Measurements from ENCODE around the gene LYRM1. TPM values are rescaled to one million over a fixed set of nuclear protein-coding genes. Genes with fewer than 3 reads are reported as not detected.

LYRM1 gene
- total RNA-seq, 1 donor from 2014 or later: 45.4 TPM

GRCh38 chr16:20946015-20946629 is 45.6 kb downstream of the LYRM1 start:
- no peak for TF ChIP-seq CTCF (IDR thresholded peaks at IDR 0.05; ENCODE audit: borderline replicate concordance)
- H3K27ac ChIP-seq (replicated peaks): no peak overlapping the region
- H3K4me1 ChIP-seq: no peaks in the 10 kb centered on the region
- no peak for DNase-seq
- intact Hi-C loops (cut with micrococcal nuclease): no loop called here
- H3K9me3 ChIP-seq (replicated peaks): no peaks in the 10 kb centered on the region
- no peaks in the 10 kb centered on the region for H3K36me3 ChIP-seq
- no peak overlapping the region for H3K4me3 ChIP-seq
- no peaks in the 10 kb centered on the region for H3K27me3 ChIP-seq (ENCODE audit: low read depth)

- Histone ChIP-seq H3K9me3 (replicated peaks) (no peaks in the 10 kb centered on the region), H3K4me3 (no peak overlapping the region), H3K27me3 (ENCODE audit: low read depth) (no peaks in the 10 kb centered on the region), H3K27ac (replicated peaks) (no peak overlapping the region), H3K36me3 (no peaks in the 10 kb centered on the region), H3K4me1 (no peaks in the 10 kb centered on the region)
- no peak for DNase-seq
- intact Hi-C loops (cut with micrococcal nuclease): no loop called here
- no peak for TF ChIP-seq CTCF (IDR thresholded peaks at IDR 0.05; ENCODE audit: borderline replicate concordance)
Observed at GRCh38 chr16:20948444-20948843, 47.9 kb downstream of the LYRM1 start.

GRCh38 chr16:20949660-20950059 is 49.1 kb downstream of the LYRM1 start:
- Histone ChIP-seq H3K27ac (replicated peaks) (no peak overlapping the region), H3K27me3 (ENCODE audit: low read depth) (no peaks in the 10 kb centered on the region), H3K9me3 (replicated peaks) (no peaks in the 10 kb centered on the region), H3K36me3 (no peaks in the 10 kb centered on the region), H3K4me1 (no peaks in the 10 kb centered on the region), H3K4me3 (no peak overlapping the region)
- intact Hi-C loops (cut with micrococcal nuclease): no loop called here
- no peak for TF ChIP-seq CTCF (IDR thresholded peaks at IDR 0.05; ENCODE audit: borderline replicate concordance)
- DNase-seq: no peak

- no peaks in the 10 kb centered on the region for H3K4me1 ChIP-seq
- intact Hi-C loops (cut with micrococcal nuclease): no loop called here
- no peaks in the 10 kb centered on the region for H3K27me3 ChIP-seq (ENCODE audit: low read depth)
- no peak overlapping the region for H3K4me3 ChIP-seq
- no peak for DNase-seq
- TF ChIP-seq CTCF (IDR thresholded peaks at IDR 0.05; ENCODE audit: borderline replicate concordance): no peak
- no peaks in the 10 kb centered on the region for H3K36me3 ChIP-seq
- no peak overlapping the region for H3K27ac ChIP-seq (replicated peaks)
- H3K9me3 ChIP-seq (replicated peaks): no peaks in the 10 kb centered on the region
Observed at GRCh38 chr16:20950294-20950693, 49.7 kb downstream of the LYRM1 start.

- no peak overlapping the region for H3K4me3 ChIP-seq
- intact Hi-C loops (cut with micrococcal nuclease): no loop called here
- no peak for DNase-seq
- TF ChIP-seq CTCF (IDR thresholded peaks at IDR 0.05; ENCODE audit: borderline replicate concordance): no peak
- no peaks in the 10 kb centered on the region for H3K27me3 ChIP-seq (ENCODE audit: low read depth)
- no peaks in the 10 kb centered on the region for H3K36me3 ChIP-seq
- H3K4me1 ChIP-seq: no peaks in the 10 kb centered on the region
- no peak overlapping the region for H3K27ac ChIP-seq (replicated peaks)
- no peaks in the 10 kb centered on the region for H3K9me3 ChIP-seq (replicated peaks)
Observed at GRCh38 chr16:20952139-20952920, 51.8 kb downstream of the LYRM1 start.

All from left ventricle myocardium inferior (tissue), 1 donor.